Inferior parietal cortex (tissue), 1 donor: ENCODE measurements around the gene ZNF385D.
"Not testable (repeated sequence)": the region's sequence is repeated elsewhere in the genome, so short reads cannot be mapped to it uniquely, and the experiment has no call there.

Source experiments
- DNase-seq: peaks from one replicate; pipeline ENCODE4 v3.0.0-alpha.2; 2016; ENCODE audit errors: extremely low spot score

Gene ZNF385D

DNA sequence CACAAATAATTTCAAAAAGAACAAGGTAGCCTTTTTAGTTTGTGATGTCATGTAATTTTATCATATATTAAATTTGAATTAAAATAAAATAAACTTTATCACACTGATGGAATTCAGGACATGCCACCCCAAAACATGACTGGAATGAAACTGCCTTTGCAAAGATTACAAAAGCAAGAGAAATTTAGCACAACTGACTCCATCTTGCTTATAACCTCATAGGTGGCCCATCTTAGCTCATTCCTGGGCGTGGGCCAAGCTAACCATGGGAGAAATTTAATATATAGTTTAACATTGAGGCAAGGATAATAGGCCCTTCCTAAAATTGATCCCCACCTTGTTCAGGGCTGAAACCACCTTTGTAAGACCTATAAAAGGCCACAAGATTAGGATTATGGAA, 235.6 kb downstream of the ZNF385D start:
- no peak for DNase-seq

DNA sequence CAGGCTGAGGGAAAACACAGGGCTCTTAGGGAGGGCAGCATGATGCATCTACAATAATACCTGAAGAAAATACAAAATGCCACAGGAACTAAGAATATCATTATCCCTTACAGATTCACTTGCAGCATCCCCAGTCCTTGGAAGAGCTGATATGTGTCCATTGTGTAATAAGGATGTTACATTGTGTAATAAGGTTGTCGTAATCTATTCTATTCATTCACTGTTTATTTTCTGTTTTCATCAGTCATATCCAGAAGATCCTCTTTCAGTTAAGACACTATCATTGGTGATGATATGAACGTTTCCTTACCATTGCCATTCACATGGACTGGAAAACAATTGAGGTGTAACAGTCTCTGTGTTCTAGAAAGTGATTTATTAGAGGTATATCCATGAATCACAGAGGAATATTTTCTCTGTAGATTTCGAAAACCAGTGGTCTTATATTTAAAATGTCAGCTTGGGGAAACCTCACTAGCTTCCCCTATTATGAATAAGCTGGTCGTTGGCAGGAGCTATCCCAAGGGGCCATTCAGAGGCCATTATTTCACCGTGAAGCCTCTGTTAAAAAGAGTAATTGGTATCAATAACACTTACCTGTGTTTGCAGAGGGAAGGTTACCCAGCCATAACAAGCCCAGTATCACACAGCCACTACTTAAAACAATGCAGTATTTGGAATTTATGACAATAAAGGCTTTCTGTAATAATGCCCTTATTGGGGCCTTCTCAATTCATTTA, 241.1 kb downstream of the ZNF385D start:
- DNase-seq, result no peak

DNA sequence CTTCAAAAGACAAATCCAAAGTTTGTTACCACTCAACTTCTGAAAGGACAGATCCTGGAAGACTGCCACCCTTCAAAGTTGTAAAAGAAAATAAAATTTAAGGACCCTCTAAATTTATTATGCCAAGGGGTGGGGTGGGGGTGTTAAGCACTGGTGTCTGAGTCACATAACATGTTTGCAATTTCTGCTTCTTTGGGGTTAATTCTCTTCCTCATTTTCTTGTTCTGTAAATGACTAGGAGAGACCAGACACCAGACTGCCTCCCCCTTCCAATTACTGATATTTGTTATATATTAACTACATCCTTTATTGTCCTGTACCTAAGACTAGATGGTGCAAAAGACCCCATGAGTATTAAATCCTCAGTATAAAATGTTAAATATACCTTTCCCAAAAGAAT, 242.8 kb downstream of the ZNF385D start:
- DNase-seq, result no peak

DNA sequence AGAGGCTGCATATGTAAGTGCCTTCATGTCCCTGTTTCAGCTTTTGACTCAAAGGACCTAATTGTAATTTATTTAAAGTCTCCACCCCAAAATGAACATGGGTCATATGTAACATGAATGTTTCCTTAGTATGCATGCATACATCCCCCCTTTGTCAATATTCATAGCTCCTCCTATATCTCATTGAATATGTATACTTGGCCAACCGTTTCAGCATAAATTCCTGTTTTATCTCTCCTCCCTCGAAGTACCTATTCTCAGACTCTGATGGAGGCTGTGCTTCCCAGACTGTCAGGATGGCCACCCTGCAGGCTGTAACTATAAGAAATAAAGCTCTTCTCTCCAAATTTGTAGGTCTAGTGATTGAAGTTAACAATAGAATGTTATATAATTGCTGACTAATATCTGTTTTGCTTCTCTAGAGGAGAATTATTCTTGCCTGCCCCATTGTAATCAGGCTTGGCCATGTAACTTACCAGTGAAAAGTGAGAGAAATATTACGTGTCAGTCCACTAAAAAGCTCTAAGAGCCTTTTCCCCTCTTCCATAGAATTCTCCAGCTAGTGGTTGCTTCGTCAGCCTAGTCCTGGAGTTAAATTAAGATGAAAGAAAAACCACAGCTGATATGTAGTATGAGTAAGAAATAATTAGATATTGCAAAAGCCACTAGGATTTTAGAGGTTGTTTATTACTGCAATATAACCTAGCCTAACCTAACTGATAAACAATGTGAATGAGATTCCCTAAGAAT, 245.1 kb downstream of the ZNF385D start:
- no peak for DNase-seq

DNA sequence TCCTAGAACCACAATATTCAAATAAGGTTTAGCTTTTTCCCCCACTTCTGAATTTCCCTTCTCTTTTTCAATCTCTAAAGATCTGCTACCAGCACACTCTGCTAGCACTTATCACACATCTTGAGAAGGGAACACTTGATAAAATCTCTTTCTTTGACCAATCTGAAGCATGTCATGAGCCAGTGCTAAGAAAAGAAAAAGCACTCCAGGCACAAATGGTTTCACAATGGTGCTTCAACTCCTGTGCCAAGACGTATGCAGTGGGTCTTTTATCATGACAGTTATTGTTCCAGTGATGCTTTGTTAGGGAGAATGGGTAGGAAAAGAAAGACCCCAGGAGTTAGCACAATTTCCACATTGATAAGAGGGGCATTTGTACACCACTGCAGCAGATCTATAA, 248.4 kb downstream of the ZNF385D start:
- DNase-seq, result no peak

- no peak for DNase-seq
Observed at GRCh38 chr3:21500834-21501233, 250.2 kb downstream of the ZNF385D start.

DNA sequence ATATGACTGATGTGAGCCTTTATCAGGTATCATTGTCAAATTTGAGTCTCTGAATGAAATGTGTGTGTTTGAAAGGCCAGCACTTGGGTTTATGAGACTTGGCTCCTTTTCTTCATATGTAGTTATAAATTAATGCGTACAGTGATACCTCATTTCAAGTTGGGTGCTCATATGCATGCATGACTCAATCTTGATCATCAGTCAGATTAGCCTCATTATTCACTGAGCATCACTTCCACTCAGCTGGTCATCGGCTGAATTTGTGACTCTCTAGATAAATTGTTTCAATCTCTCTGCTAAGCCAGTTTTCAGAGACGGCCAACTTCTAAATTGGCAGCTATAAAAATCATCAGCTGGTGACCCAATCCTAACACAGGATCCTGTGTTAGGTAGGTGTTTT, 260.3 kb downstream of the ZNF385D start:
- DNase-seq, result not testable (repeated sequence)

DNA sequence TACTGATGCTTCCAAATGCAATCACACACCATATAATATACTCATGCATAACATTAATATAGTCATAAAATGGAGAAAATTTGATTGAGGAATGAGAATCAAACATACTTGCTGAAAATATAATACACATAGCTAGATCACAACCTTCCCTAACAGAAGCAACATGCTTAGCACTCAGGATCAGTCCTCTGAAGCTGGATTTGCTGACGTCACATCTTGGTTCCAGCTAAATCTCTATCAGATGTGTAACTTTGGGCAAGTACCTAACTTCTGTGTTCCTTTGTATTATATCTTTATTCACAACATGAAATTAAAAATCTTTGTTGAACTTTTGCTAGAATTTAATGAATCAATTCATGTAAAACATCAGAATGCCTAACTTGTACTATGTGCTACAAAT, 263.5 kb downstream of the ZNF385D start:
- DNase-seq, result no peak

GRCh38 chr3:21486024-21486935, 264.7 kb downstream of the ZNF385D start:
- DNase-seq, result not testable (repeated sequence)

- no peak for DNase-seq
Observed at GRCh38 chr3:21484828-21485144, 266.2 kb downstream of the ZNF385D start.

DNA sequence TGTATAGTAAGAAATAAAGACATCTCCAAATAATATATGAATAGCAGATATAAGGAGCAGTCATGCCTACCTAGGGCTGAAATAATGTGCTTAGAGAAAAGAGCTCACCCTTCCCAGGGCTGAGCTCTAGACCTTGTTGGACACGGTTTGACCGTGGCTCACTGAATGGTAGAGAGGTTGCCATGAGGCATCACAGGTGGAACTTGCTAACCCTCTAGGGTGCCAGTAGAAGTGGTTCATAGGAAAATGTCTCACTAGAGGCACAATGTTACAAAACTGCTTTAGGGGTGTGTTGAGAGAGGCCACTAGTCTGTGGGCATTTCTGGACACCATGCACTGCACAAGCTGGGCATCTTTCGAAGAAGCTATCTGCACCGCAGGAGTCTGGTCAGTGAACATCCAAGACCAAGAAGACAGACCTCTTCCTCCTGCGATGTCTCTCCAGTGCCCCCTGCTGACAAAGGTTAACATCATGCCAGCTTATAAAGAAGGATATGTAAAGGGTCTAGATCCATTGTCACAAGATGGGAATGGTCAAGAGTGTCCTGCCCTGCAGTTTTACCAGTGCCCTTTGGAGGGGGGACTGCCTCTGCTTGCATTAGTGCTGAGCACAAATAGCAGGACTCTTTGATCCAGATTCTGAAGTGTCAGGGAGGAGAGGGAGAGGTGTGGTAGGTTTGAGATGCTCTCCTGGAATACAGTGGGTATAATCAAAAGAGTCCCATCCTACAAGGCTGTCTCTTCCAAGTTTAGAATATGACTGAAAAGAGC, 266.8 kb downstream of the ZNF385D start:
- peak; percentile 72 for DNase-seq

DNA sequence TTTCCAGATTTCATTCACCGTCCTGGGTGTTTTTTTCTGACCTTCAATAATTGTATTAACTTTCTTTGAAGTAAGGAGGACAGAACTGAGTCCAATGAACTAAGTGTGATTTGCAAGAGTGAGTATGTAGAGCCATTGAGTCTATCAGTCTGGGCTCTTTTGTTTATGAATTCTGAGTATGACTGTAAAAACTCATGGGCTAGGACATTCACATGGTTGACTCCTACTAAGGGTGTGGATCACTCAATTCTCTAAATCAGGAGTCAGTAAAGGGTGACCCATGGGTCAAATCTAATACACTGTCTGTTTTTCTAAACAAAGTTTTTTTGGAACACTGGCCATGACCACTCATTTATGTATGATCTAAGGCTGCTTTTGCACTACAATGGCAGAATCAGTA, 269.0 kb downstream of the ZNF385D start:
- DNase-seq, result no peak

DNA sequence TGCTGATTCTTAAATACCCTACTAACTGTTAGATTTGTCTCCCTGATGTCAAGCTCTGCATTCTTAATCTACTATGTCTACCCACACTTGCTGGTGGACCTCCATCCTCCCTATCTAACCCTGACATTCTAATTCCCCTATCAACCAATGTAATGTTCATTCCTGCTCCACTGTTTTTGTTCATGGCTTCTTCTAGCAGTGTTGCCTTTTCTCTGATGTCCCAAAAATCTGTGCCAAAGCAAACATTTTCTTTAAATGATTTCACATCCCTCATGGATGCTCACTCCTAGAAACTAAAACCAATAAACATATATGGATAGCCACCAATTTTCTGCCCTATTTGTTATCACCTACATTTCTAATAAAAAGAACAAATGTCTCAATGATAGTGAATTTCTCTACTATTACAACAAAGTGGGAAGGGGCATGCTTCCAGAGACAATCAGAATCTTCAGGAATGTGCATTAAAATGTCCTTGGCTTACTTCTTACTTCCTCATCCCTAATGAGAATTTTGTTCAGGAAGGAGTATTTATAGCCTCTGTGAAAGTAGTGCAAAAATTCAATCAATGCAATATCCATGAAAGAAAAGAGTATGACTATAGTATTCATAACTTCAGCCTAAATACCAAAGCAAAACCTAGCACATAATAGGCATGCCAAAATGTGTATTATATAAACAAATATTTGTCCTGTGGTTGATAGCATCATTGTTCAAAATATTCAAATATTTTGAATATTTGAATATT, 273.3 kb downstream of the ZNF385D start:
- no peak for DNase-seq

DNA sequence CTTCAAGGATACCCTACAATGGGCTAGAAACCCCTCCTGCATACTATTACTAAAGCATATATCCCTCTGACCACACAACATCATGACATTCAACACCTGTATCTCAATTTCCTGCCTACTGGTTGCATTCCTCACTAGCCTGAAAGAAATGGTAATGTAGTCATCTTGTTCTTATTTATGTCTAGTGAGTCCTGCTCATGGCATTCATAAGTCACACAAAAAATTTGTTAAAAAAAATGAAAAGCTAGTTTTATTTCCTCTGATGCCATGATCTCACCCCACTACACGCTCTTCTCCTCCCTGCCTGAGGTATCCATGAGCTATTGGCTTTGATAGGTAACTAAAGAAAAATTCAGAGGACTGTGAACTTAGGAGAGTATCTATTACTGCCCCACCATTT, 284.5 kb downstream of the ZNF385D start:
- DNase-seq, result no peak

- DNase-seq, result no peak
Observed at GRCh38 chr3:21464746-21465145, 286.3 kb downstream of the ZNF385D start.

GRCh38 chr3:21463319-21463718, 287.7 kb downstream of the ZNF385D start:
- DNase-seq, result no peak

DNA sequence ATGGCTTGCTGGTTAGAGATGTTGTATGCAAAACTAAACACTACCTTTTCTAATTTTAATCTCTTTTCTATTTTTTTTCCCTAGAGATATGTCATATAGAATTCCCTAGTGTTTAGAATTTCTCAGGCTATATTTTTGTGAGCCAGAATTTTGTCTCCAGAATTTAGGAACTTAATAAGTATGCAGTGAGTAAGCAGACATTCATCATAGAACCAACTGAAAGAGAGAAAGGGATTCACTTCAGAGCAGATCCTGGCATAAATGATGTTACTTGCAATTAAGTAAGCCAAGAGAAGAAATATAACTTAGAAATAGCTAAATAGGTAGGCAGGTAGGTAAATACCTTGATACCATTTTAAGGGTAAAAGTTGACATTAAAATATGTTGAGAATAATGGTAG, 288.9 kb downstream of the ZNF385D start:
- DNase-seq, result no peak

GRCh38 chr3:21457084-21457483, 293.9 kb downstream of the ZNF385D start:
- no peak for DNase-seq

- no peak for DNase-seq
Observed at GRCh38 chr3:21449738-21450137, 301.3 kb downstream of the ZNF385D start.

GRCh38 chr3:21447476-21448151, 303.4 kb downstream of the ZNF385D start:
- no peak for DNase-seq
